KOPT-K1 (cell line): ENCODE data around the gene ZNF343.
"Not testable (repeated sequence)": the region's sequence is repeated elsewhere in the genome, so short reads cannot be mapped to it uniquely, and the experiment has no call there.

Experiments
- H3K27ac ChIP-seq: fragments of 200-600 bp; sonication (generic); 2 replicates; pipeline ENCODE4 v1.5.1; 2016; ENCODE audit warnings: antibody characterized with exemption, mild to moderate bottlenecking, low read depth, low read length; ENCODE audit not compliant: poor library complexity, severe bottlenecking
- H3K36me3 ChIP-seq: fragments of 200-600 bp; sonication (generic); 2 replicates; pipeline ENCODE4 v1.5.1; 2017; ENCODE audit warnings: antibody characterized with exemption, mild to moderate bottlenecking, low read length, moderate library complexity; ENCODE audit not compliant: insufficient read depth
- H3K9me3 ChIP-seq: fragments of 200-600 bp; sonication (generic); 2 replicates; pipeline ENCODE4 v1.5.1; 2017; ENCODE audit warnings: antibody characterized with exemption, low read length, mild to moderate bottlenecking; ENCODE audit not compliant: insufficient read depth, poor library complexity, severe bottlenecking

The ZNF343 gene

GRCh38 chr20:2507464-2507863 lies 1.3 kb downstream of the ZNF343 start:
- Histone ChIP-seq H3K9me3 (no peaks in the 10 kb centered on the region), H3K27ac (no peak overlapping the region)

GRCh38 chr20:2506426-2506825 lies 2.3 kb downstream of the ZNF343 start:
- H3K27ac ChIP-seq, H3K36me3 ChIP-seq, H3K9me3 ChIP-seq: not testable (repeated sequence)

More at GRCh38 chr20:2507464-2507863, 1.3 kb downstream of the ZNF343 start:
- H3K36me3 ChIP-seq, result no peaks in the 10 kb centered on the region

GRCh38 chr20:2504803-2505202 lies 3.9 kb downstream of the ZNF343 start:
- peaks cover 10% of the 10 kb centered on the region for H3K36me3 ChIP-seq
- not testable (repeated sequence) for H3K9me3 ChIP-seq, H3K27ac ChIP-seq

GRCh38 chr20:2502808-2503384 lies 5.8 kb downstream of the ZNF343 start:
- H3K27ac ChIP-seq, H3K9me3 ChIP-seq: not testable (repeated sequence)
- H3K36me3 ChIP-seq, result peaks cover 28% of the 10 kb centered on the region

GRCh38 chr20:2485661-2486060 lies 23.1 kb downstream of the ZNF343 start:
- no peaks in the 10 kb centered on the region for H3K9me3 ChIP-seq
- H3K36me3 ChIP-seq, result peaks cover 91% of the 10 kb centered on the region
- no peak overlapping the region for H3K27ac ChIP-seq

GRCh38 chr20:2485080-2485479 lies 23.6 kb downstream of the ZNF343 start:
- Histone ChIP-seq H3K9me3 (no peaks in the 10 kb centered on the region), H3K36me3 (peaks cover 90% of the 10 kb centered on the region), H3K27ac (no peak overlapping the region)

- Histone ChIP-seq H3K36me3 (peaks cover 74% of the 10 kb centered on the region), H3K27ac (no peak overlapping the region), H3K9me3 (no peaks in the 10 kb centered on the region)
Measured at GRCh38 chr20:2483504-2483903, 25.2 kb downstream of the ZNF343 start.

GRCh38 chr20:2480381-2480780 lies 28.3 kb downstream of the ZNF343 start:
- H3K36me3 ChIP-seq, result peaks cover 46% of the 10 kb centered on the region
- no peaks in the 10 kb centered on the region for H3K9me3 ChIP-seq
- no peak overlapping the region for H3K27ac ChIP-seq

GRCh38 chr20:2476742-2477615 lies 31.7 kb downstream of the ZNF343 start:
- H3K27ac ChIP-seq, result no peak overlapping the region
- H3K9me3 ChIP-seq, result no peaks in the 10 kb centered on the region
- peaks cover 13% of the 10 kb centered on the region; the same call in 1 of the 2 replicates for H3K36me3 ChIP-seq

- H3K27ac ChIP-seq, result no peak overlapping the region
- H3K9me3 ChIP-seq, result no peaks in the 10 kb centered on the region
- peaks cover 9% of the 10 kb centered on the region; the same call in 1 of the 2 replicates for H3K36me3 ChIP-seq
Measured at GRCh38 chr20:2475850-2476741, 32.6 kb downstream of the ZNF343 start.

GRCh38 chr20:2473516-2473915 lies 35.2 kb downstream of the ZNF343 start:
- peaks cover 9% of the 10 kb centered on the region for H3K36me3 ChIP-seq
- H3K9me3 ChIP-seq, result no peaks in the 10 kb centered on the region
- H3K27ac ChIP-seq, result no peak overlapping the region

- Histone ChIP-seq H3K36me3 (peaks cover 38% of the 10 kb centered on the region), H3K9me3 (no peaks in the 10 kb centered on the region), H3K27ac (peak within 1 kb of the TSS; percentile 93)
Measured at GRCh38 chr20:2470423-2471193, 38.1 kb downstream of the ZNF343 start, which contains the start of gene SNRPB. SNRPB (minus strand) TSS chr20:2470789; CDS start chr20:2470690, 99 bp downstream.

- Histone ChIP-seq H3K9me3 (no peaks in the 10 kb centered on the region), H3K36me3 (peaks cover 44% of the 10 kb centered on the region)
Measured at GRCh38 chr20:2469991-2470422, 38.7 kb downstream of the ZNF343 start.

More at GRCh38 chr20:2469991-2470422, 38.7 kb downstream of the ZNF343 start:
- peak overlapping the region; percentile 93 for H3K27ac ChIP-seq
